Left renal pelvis (tissue), 4 donors: ENCODE results near the gene DAD1. TPM values are rescaled to one million over a fixed set of nuclear protein-coding genes. Genes with fewer than 3 reads are reported as not detected.
"Not testable (repeated sequence)": the region's sequence is repeated elsewhere in the genome, so short reads cannot be mapped to it uniquely, and the experiment has no call there.

Experiments
- DNase-seq, 4 donors: peaks; one replicate each; pipeline ENCODE4 v3.0.0-alpha.2; 2013; ENCODE audit warnings: low read depth in 4 of 4, low spot score in 3 of 4
- polyA plus RNA-seq, 4 donors: library from polyadenylated mRNA; unstranded; fragments of 120-200 nt; gene quantifications; one replicate each; pipeline ENCODE4 v1.2.1, GENCODE V29; 2013; ENCODE audit not compliant: insufficient read length in 4 of 4

Gene DAD1
- 100 to 1,000 TPM; 197 to 302 (median 261) TPM for polyA plus RNA-seq

GRCh38 chr14:22589096-22589839 lies at the start of gene DAD1:
Gene DAD1 (minus strand): TSS chr14:22589224. CDS start chr14:22589157, 67 bp downstream.
- peak; percentile 97 to 99 (median 99) for DNase-seq

DNA sequence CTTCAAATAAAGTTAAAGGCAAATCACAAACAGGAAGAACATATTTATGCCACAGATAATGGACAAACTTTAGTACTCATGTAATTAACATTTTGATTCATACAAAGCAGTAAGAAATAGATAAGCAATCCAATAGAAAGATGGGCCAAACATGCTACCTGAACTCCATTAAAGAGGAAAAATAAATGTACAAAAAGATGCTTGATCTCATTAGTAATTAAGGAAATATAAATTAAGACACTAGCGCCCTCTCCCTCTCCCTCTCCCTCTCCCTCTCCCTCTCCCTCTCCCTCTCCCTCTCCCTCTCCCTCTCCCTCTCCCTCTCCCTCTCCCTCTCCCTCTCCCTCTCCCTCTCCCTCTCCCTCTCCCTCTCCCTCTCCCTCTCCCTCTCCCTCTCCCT lies 47.0 kb upstream of the DAD1 start:
- not testable (repeated sequence) for DNase-seq

- DNase-seq, result no peak
Observed at GRCh38 chr14:22634233-22634900, 45.3 kb upstream of the DAD1 start.

- DNase-seq, result no peak
Observed at GRCh38 chr14:22630486-22630885, 41.5 kb upstream of the DAD1 start.

GRCh38 chr14:22630066-22630465 lies 41.0 kb upstream of the DAD1 start:
- DNase-seq, result no peak

DNA sequence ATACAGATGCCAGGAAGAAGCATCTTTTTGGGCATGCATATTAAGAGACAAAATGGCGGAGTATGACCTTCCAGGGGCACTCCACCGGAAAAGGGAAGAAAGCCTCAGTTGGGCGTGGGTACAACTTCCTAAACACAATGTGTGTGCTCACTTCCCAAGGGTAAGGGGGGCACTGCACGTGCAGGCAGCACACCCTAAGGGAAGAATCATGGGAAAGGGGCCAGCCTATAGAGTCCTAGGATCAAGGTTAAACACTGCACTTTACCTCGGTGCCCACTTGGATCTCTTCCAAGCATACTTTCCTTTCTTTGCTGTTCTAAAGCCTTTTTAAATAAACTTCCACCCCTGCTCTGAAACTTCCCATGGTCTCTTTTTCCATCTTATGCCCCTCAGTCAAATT lies 40.3 kb upstream of the DAD1 start:
- no peak for DNase-seq

DNA sequence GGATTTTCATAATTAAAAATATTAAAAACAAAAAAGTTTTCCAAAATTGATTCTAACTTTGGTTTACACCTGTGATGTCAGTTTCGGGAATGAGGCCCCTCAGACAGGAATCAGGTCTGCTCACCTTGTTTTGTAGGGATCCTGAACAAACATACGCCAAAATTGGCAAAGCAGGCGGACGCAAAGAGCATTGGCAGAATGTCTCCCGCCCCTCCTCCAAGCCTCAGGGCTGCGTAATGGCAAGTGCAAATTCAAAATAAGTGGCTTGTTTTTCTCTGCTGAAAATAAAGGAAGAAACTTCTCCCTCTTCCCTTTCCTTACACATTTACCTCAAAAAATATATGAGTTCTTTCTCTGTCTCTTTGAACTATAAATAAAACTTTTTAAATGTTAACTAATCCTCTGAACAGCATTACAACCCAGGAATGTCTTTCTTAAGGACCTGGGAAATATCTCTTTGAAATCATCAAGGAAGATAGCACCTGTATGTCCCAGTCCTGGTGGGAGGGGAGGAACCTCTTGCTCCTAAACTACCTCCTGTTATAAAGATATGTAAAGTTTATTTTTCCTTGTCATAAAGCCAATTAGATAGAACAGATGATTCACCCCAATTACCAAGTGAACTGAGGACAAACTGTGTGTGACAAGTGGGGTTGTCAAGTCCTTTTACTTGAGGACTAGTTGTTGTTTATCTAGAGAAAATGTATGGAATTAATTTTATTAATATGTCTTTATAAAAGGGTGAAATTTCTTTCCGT lies 38.7 kb upstream of the DAD1 start:
- no peak for DNase-seq

DNA sequence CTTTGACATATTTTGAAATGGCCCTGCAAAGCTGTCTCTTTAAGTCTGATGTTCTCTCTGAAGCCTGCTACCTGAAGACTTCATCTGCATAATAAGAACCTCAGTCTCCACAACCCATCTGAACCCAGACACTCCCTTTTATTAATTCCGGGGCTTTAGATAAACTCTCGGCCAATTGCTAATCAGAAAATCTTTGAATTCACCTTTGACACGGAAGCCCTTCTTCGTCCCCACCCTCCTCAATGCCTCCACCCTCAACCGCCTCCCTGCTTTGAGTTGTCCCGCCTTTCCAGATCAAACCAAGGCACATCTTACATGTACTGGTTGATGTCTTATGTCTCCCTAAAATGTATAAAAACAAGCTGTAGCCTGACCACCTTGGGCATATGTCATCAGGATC lies 37.6 kb upstream of the DAD1 start:
- DNase-seq, result no peak

GRCh38 chr14:22623047-22623446 lies 34.0 kb upstream of the DAD1 start:
- DNase-seq, result no peak

DNA sequence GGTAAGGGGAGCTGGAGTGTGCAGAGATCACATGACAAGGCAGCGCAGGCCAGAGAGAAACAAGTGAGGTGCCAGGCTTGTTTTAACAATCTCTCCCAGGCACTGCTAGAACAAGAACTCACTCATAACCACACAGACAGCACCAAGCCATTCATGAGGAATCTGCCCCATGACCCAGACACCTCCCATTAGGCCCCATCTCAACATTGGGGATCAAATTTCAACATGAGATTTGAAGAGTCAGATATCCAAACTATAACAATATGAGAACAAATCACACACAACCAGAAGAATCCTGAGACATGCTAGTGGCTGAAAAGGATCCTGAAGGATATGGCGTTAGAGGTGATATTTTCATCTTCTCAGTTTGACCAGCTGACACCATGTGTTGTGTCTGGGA lies 33.2 kb upstream of the DAD1 start:
- DNase-seq, result no peak

DNA sequence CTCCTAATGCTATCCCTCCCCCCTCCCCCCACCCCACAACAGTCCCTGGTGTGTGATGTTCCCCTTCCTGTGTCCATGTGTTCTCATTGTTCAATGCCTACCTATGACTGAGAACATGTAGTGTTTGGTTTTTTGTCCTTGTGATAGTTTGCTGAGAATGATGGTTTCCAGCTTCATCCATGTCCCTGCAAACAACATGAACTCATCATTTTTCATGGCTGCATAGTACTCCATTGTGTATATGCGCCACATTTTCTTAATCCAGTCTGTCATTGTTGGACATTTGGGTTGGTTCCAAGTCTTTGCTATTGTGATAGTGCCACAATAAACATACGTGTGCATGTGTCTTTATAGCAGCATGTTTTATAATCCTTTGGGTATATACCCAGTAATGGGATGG lies 26.7 kb upstream of the DAD1 start:
- DNase-seq, result not testable (repeated sequence)

DNA sequence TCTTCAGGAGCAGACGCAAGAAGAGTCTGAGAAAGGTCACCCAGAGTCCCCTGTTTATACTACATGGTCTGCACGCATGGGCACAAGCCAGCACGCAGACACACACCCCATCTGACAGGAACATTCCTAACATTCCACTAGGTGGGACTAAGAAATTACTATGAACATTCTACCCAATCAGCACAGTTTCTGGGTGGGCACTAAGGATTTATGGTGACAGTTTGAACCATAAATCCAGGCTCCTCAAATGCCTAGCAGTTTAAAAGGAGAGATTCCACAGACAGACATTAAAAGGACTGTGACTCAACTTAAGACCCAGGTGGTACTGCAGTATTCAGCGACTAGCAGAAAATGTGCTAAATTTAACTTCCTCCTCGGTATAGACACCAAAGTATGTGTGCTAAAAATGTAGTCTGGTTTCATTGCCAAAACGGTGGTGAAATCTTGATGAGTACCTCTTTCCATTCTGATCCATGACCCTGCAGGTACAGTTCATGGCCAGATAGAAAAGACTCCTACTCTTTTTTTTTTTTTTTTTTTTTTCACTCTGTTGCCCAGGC lies 25.3 kb upstream of the DAD1 start:
- DNase-seq, result peak; percentile 65 to 79 (median 73)

DNA sequence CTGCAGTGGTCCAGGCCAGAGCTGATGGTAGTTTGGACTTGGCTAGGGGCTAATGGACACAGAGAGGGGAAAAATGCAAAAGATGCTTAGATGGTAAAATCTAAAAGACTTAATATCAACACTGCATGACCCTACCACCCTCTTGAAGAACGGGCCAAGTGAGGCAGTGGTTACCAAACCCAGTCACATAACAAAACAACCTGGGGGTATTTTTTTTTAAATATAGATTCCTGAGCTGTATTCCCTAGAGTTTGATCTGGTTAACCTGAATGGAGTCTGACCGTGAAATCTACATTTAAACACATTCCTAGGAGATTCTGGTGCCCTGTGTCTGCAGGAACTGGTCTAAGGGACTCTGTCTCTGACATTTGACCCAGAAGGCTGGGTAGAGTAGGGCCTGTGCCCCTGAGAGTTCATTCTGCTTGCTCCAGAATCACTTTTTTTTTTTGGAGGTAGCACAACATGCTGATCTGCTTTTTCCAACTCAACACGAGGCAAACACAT lies 24.8 kb upstream of the DAD1 start:
- DNase-seq, result no peak

DNA sequence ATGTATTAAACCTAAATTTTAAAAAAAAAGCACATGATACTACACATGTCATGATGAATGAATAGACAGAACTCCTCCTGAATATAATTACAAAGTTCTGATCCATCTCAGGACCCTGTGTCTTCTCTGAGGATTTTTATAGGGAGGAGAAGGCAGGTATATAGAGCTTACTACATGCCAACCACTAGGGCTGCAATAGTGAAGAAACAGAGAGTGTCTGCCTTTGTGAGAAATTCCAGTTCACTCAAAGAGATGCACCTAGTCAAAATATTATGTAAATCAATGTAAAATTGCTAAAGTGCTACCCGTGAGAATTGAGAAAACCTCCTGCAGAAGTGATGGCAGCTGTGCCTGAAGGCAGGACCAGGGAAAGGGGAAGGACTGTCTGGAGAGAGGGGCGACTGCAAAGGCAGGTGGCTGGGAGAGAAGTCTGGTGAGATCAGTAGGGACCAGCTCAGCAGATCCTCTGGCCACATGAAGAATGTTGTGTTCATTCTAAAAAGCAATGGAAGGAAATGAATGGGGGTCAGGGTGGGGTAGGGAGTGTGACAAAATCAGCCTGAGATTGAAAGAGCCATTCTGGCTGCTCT lies 24.2 kb upstream of the DAD1 start:
- DNase-seq, result no peak

DNA sequence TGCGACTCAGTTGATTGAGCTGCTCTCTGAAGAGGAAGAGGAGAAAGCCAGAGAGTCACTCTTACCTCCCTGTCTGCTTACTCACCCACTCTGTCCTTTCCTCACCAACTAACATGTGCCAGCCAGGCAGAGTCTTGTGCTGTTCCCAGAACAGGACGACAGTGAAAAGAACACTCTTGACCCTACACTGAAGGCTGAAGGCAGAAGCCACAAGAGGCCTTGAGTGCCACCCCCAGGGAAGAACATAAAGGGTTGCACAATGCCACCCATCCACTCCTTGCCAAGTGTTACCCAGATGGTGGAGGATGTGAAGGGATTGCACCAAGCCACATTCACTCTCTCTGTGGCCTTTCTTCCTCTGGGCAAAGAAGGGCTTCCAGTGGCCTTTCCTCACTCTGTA lies 21.9 kb upstream of the DAD1 start:
- DNase-seq, result no peak

DNA sequence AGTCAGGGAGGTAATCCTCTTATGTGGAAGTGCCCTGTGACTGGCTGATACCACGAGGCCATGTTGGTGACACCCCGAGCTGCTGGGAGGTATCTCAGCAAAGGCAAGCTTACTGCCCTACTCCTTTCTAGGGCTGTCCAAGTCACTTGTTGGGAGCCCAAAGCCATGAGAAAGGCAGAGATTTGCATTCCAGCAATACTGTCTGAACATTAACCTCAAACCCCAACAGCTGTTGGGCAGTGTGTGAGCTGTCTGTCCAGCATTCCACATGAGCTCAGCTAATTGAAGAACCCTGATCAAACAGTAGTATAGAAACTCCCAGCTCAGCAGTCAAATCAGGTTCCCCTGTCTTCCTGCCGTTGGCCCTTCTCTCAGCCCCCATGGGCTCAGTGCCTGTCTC lies 18.3 kb upstream of the DAD1 start:
- DNase-seq, result no peak

GRCh38 chr14:22606380-22606779 lies 17.4 kb upstream of the DAD1 start:
- DNase-seq, result no peak

GRCh38 chr14:22602862-22603261 lies 13.8 kb upstream of the DAD1 start:
- DNase-seq, result no peak

DNA sequence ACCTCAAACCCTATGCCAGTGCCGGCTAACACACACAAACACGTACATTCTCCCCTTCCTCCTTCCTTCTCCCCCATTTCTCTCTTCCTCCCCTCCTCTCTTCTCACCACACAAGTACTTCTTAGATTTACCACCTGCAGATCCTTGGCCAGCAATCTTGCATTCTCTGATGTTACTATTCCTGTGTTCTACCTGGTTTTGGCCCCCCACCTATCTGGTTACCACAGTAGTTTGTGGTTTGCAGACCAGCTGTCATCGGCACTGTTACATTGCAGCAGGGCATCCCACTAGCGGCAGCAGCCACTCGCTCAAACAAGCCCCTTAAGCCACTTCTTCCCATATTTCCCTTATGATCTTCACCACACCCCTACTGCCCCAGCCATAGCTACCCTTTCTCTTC lies 13.0 kb upstream of the DAD1 start:
- DNase-seq, result no peak

GRCh38 chr14:22601456-22601855 lies 12.4 kb upstream of the DAD1 start:
- no peak for DNase-seq

GRCh38 chr14:22600027-22600426 lies 11.0 kb upstream of the DAD1 start:
- no peak for DNase-seq
